B cell (primary cell): ENCODE measurements around the gene GOLGA8B.
"Not testable (repeated sequence)": the region's sequence is repeated elsewhere in the genome, so short reads cannot be mapped to it uniquely, and the experiment has no call there.

Source experiments
- CTCF ChIP-seq: fragments of 200-600 bp; IDR thresholded peaks from one replicate; pipeline ENCODE4 v1.8.0; 2022; ENCODE audit warnings: antibody characterized with exemption, mild to moderate bottlenecking
- EZH2 ChIP-seq: IDR thresholded peaks from 2 replicates; pipeline ENCODE4 v1.6.1; 2012; ENCODE audit warnings: borderline replicate concordance, low read depth, mild to moderate bottlenecking, moderate library complexity, low read length; ENCODE audit not compliant: insufficient read depth, poor library complexity, severe bottlenecking

- TF ChIP-seq CTCF, EZH2: not testable (repeated sequence)
These were observed 16.3 kb downstream of the GOLGA8B start for GRCh38 chr15:34567174-34567573.
